Body of pancreas (tissue), 4 donors: Measurements from ENCODE around the gene TMEM204. TPM values are rescaled to one million over a fixed set of nuclear protein-coding genes. Genes with fewer than 3 reads are reported as not detected.

Experiments used
- ATAC-seq: fragments of 150-250 bp; one replicate; pipeline ENCODE4 v1.9.1; 2016
- DNase-seq, 4 donors: peaks; one replicate each; pipeline ENCODE4 v3.0.0-alpha.2; 2019
- H3K27ac ChIP-seq, 4 donors: fragments of 200-600 bp; sonication (generic); 1 replicate in 3 of 4; 2 replicates in 1 of 4; pipeline versions ENCODE4 v1.5.1 to v1.6.1; 2016 to 2019; ENCODE audit warnings: mild to moderate bottlenecking in 1 of 4, mixed read lengths in 1 of 4, moderate library complexity in 1 of 4
- H3K27me3 ChIP-seq, 2 donors: fragments of 200-600 bp; sonication (generic); one replicate each; pipeline ENCODE4 v1.6.0; 2016; ENCODE audit warnings: mild to moderate bottlenecking in 1 of 2
- H3K36me3 ChIP-seq, 2 donors: fragments of 200-600 bp; sonication (generic); replicated peaks in 1 of 2; 2 replicates each; pipeline ENCODE4 v1.5.1; 2016; ENCODE audit warnings: low read depth in 2 of 2; ENCODE audit not compliant: insufficient read depth in 1 of 2
- H3K4me1 ChIP-seq: fragments of 200-600 bp; sonication (generic); one replicate; pipeline ENCODE4 v1.6.0; 2016
- H3K4me3 ChIP-seq, 2 donors: fragments of 200-600 bp; sonication (generic); 1 replicate in 1 of 2; 2 replicates in 1 of 2; pipeline ENCODE4 v1.5.1; 2016 to 2019
- H3K9me3 ChIP-seq, 3 donors: fragments of 200-600 bp; sonication (generic); 1 replicate in 2 of 3; 2 replicates in 1 of 3; pipeline ENCODE4 v1.5.1; 2016
- POLR2A ChIP-seq, 3 donors: fragments of 450-650 bp; IDR thresholded peaks; one replicate each; pipeline ENCODE4 v1.6.1; 2016; ENCODE audit warnings: antibody characterized with exemption in 3 of 3, mild to moderate bottlenecking in 2 of 3
- WGBS, 2 donors: methylation state at CpG; one replicate each; pipeline ENCODE4 v1.1.5; 2017; 5-methylcytosine and 5-hydroxymethylcytosine counted together
- intact Hi-C: fragments of 100-400 bp; cut with DNase I; formaldehyde crosslinking; loops from one replicate; pipeline ENCODE4 v1.15.1; 2023
- total RNA-seq, 2 donors: library from RNA; depleted of rRNA; stranded (reverse); fragments of >200 nt; gene quantifications; one replicate each; pipeline ENCODE4 v1.1.0, GENCODE V29; 2016
- TF ChIP-seq, protein P1 (sequence below), 7 experiments: fragments of 450-650 bp in 4 of 7; fragments of 200-600 bp in 3 of 7; sonication (generic) in 3 of 7; IDR thresholded peaks; one replicate each; pipeline ENCODE4 v1.5.1; 2016 to 2019; ENCODE audit warnings: antibody characterized with exemption in 7 of 7

Gene TMEM204
- total RNA-seq, 2 donors from 2014 or later, result 23.6 to 25.1 TPM

DNA sequence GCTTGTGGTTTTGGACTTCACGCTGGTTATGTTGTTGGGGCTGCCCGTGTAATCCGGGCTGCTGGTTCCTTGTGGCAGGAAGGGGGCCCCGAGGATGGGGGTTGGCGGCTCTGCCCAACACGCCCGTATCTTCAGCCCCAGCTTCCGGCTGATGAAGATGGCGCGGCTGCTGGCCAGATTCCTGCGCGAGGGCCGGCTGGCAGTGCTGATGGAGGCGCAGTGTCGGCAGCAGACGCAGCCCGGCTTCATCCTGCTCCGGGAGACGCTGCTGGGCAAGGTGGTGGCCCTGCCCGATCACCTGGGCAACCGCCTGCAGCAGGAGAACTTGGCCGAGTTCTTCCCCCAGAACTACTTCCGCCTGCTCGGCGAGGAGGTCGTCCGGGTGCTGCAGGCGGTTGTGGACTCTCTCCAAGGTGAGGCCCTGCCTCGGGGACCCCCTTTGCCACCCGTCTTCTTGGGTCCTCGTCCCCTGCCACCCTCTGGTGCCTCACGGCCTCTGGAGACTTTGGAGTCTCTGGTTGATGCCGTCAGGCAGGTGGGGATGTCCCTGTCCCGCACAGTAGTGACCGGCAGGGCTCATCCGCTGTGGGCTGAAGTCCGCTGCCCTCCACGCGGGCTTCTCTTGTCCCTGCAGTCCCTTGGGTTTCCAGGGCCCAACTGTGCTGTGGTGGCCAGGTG is 38.1 kb upstream of the TMEM204 start:
- H3K9me3 ChIP-seq, result no peaks in the 10 kb centered on the region
- peaks cover 0 to 1% of the 10 kb centered on the region in 2 donors for H3K36me3 ChIP-seq
- peaks cover 21% of the 10 kb centered on the region for H3K4me1 ChIP-seq
- no peak overlapping the region for H3K4me3 ChIP-seq
- WGBS, 2 donors, result 85 to 90% methylated on average over 4 to 39 of the region's 39 CpGs
- intact Hi-C loops, result no loop called here
- ATAC-seq (no peak), DNase-seq (no peak)
- no peaks in the 10 kb centered on the region for H3K27me3 ChIP-seq
- no peak overlapping the region for H3K27ac ChIP-seq
- no peak for TF ChIP-seq POLR2A (IDR thresholded peaks at IDR 0.05)
- TF ChIP-seq, protein P1, sequence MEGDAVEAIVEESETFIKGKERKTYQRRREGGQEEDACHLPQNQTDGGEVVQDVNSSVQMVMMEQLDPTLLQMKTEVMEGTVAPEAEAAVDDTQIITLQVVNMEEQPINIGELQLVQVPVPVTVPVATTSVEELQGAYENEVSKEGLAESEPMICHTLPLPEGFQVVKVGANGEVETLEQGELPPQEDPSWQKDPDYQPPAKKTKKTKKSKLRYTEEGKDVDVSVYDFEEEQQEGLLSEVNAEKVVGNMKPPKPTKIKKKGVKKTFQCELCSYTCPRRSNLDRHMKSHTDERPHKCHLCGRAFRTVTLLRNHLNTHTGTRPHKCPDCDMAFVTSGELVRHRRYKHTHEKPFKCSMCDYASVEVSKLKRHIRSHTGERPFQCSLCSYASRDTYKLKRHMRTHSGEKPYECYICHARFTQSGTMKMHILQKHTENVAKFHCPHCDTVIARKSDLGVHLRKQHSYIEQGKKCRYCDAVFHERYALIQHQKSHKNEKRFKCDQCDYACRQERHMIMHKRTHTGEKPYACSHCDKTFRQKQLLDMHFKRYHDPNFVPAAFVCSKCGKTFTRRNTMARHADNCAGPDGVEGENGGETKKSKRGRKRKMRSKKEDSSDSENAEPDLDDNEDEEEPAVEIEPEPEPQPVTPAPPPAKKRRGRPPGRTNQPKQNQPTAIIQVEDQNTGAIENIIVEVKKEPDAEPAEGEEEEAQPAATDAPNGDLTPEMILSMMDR (IDR thresholded peaks at IDR 0.05), result no peak

DNA sequence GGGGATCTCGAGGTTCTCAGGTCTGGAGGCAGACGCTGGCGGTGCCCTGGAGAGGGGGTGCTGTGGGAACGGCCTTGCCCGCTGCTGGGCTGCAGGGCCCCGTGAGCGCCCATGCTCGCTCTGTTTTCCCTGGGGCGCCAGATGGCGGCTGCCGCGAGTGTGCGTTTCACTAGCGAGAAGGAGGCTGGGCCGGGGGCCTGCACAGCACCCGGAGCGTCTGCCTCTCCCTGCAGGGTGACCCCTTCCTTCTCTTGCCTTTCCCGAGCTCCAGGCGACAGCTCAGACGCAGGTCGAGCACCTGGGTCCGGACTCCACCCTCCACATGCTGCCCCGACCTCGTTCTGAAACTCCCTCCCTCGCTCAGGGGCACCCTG is 37.6 kb upstream of the TMEM204 start:
- Histone ChIP-seq H3K4me3 (no peak overlapping the region), H3K27ac (no peak overlapping the region), H3K36me3 (peaks cover 0 to 1% of the 10 kb centered on the region in 2 donors), H3K27me3 (no peaks in the 10 kb centered on the region), H3K4me1 (peaks cover 21% of the 10 kb centered on the region), H3K9me3 (no peaks in the 10 kb centered on the region)
- TF ChIP-seq POLR2A (IDR thresholded peaks at IDR 0.05), result no peak
- TF ChIP-seq, protein P1 (IDR thresholded peaks at IDR 0.05), result no peak
- DNase-seq (no peak), ATAC-seq (no peak)
- WGBS, 2 donors, result 92% methylated on average over 16 to 25 of the region's 25 CpGs
- intact Hi-C loops, result no loop called here

DNA sequence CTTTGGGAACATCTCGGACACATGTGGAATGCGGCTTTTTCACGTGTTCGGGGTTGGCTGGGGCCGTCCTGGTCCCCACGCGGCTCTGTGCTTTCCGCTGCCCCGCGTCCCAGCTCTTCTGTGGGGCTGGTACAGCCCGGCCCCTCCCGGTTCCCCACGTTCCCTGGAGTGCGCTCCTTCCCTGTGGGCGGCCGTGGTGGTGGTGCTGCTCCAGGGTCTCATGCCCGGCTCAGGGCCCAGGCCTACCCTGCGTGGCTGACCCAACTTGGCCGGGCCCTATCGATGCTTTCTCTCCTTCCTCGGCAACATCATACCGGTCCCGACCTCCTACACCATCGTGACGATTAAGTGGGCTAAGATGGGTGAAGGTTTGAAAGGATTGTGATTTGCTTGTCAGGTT is 37.0 kb upstream of the TMEM204 start:
- no peak for DNase-seq
- no peak for ATAC-seq

DNA sequence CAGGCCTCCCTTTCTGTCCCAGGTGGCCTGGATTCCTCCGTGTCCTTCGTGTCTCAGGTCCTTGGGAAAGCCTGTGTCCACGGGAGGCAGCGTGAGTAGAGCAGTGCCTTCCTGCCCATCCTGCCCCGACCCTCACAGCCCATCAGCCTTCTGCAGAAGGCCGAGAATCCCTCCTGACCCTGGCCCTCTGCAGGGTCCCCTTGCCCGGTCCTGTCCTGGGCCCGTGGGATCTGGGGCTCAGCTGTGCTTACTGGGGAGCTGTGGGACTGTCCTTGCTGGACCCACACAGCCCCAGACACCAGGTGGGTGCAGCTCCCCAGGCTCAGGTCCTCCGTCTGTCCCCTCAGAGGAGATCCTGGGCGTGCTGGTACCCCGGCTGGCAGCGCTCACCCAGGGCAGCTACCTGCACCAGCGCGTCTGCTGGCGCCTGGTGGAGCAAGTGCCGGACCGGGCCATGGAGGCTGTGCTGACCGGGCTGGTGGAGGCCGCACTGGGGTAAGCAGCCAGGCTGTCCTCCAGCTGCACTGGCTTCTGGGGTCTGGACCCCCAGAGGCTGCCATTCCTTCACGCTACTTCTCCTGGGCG is 36.4 kb upstream of the TMEM204 start:
- peaks cover 21% of the 10 kb centered on the region for H3K4me1 ChIP-seq
- ATAC-seq, result no peak
- H3K27ac ChIP-seq, result no peak overlapping the region
- H3K27me3 ChIP-seq, result no peaks in the 10 kb centered on the region
- WGBS, 2 donors, result 83 to 90% methylated on average over 7 to 13 of the region's 21 CpGs
- TF ChIP-seq POLR2A (IDR thresholded peaks at IDR 0.05), result no peak
- TF ChIP-seq, protein P1 (IDR thresholded peaks at IDR 0.05), result no peak
- H3K9me3 ChIP-seq, result no peaks in the 10 kb centered on the region
- DNase-seq, result no peak
- peaks cover 0 to 5% of the 10 kb centered on the region in 2 donors for H3K36me3 ChIP-seq
- H3K4me3 ChIP-seq, result no peak overlapping the region
- intact Hi-C loops, result no loop called here

More for the DNA sequence above, 37.0 kb upstream of the TMEM204 start:
- Histone ChIP-seq H3K27ac (no peak overlapping the region), H3K4me3 (no peak overlapping the region), H3K36me3 (peaks cover 0 to 1% of the 10 kb centered on the region in 2 donors), H3K9me3 (no peaks in the 10 kb centered on the region), H3K4me1 (peaks cover 21% of the 10 kb centered on the region), H3K27me3 (no peaks in the 10 kb centered on the region)
- no peak for TF ChIP-seq POLR2A (IDR thresholded peaks at IDR 0.05)
- TF ChIP-seq, protein P1 (IDR thresholded peaks at IDR 0.05), result no peak
- WGBS, 2 donors, result 87 to 92% methylated on average over 16 to 25 of the region's 25 CpGs
- intact Hi-C loops, result no loop called here
